ENCODE results near the gene CORIN.
"Not testable (repeated sequence)": the region's sequence is repeated elsewhere in the genome, so short reads cannot be mapped to it uniquely, and the experiment has no call there.

The CORIN gene

DNA sequence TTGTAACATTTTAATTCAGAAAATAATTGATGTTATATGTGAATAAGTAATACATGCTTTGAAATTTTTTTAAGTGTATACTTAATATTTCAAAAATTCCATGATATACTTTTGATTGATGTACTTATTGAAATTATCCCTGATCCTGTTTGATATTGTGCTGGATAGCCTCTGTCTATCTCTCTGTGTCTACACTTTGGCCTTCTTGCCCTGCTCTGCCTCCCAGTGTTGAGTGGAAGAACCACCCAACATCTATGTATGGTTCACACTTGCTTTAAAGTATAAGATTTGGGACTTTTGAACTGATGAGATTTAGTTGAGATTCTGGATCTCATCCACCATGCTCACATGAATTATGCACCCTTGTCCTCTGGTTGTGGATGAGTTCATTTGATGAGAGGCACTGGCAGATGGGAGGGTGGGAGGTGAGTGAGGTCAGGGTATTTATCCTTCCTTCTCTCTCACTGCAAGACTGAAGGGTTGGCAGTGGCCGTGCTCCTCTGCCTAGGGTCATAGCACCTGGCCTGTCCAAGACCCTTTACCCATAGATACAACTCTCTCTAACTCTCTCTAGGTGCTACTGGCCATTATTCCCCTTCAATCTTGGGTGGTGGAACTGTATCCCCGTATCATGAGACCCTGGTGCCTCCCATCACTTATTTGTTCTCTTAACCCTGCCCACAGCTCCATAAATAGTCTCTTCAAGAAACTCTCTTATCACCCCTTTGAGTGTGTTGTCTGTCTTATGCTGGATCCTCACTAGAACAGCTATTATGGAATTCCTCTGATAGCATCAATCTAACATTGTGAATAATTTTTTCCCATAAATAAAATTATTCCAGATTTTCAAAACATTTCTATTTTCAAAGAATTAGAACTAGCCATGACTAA lies 75.2 kb downstream of the CORIN start:
- DNase-seq = no peak

DNA sequence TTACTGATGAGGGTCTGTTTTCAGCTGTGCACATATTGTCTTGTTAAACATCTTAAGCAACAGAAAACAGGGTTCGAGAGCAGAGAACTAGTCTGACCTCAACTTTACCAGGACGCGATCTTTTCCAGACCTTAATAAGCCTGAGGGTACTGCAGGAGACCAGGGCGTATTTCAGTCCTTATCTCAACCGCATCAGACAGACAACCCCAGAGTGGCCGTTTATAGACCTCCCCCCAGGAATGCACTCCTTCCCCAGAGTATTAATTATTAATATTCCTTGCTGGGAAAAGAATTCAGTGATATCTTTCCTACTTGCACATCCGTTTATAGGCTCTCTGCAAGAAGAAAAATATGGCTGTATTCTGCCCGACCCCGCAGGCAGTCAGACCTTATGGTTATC lies 84.6 kb downstream of the CORIN start:
- not testable (repeated sequence) for DNase-seq

GRCh38 chr4:47752214-47752613 lies 85.7 kb downstream of the CORIN start:
- no peak for DNase-seq

GRCh38 chr4:47750788-47751187 lies 87.1 kb downstream of the CORIN start:
- no peak for DNase-seq

- no peak for DNase-seq
These were observed 88.0 kb downstream of the CORIN start for GRCh38 chr4:47749858-47750257.

GRCh38 chr4:47749060-47749459 lies 88.8 kb downstream of the CORIN start:
- DNase-seq = no peak

GRCh38 chr4:47747846-47748494 lies 89.9 kb downstream of the CORIN start:
- DNase-seq = no peak

GRCh38 chr4:47747211-47747610 lies 90.7 kb downstream of the CORIN start:
- DNase-seq = no peak

DNA sequence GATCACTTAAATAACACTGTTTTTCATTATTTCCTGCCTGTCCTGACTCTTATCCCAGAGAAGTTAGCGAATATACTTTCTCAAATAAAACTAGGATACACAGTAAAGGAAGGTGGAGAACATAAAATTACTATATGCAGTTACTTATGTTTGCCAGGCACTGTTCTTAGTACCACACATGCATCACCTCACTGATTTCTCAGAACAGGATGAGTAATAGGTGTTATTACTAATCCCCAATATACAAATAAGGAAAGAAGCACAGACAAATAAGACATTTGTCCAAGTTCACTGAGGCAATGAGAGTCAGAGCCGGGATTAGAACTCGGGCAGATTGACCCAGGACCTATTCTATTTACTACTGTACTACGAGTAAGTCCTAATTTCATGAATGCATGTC lies 91.7 kb downstream of the CORIN start:
- no peak for DNase-seq

DNA sequence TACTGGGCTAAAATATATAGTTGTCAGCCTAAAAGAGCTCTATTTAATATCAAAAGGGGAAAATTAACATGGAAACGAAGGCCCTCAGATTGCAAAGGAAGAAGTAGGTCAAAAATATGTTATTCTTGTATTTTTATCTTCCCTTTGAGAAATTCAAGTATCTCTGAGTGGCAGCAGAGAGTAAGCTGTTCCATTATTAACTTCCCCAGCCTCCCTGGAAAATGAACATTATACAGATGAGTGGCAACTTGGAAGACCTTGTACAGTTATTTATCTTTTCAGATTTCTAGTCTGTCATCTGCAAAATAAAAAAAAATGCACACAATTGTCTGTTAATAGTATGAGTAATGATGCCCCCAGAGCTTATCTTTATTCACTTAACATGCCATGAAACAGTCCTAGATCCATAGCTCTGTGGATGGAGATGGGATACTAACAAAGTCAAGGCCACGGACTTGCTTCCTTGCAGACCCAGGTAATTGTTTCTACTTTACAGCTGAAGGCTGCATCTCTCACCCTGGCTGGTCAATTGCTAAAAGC lies 93.0 kb downstream of the CORIN start:
- no peak for DNase-seq

DNA sequence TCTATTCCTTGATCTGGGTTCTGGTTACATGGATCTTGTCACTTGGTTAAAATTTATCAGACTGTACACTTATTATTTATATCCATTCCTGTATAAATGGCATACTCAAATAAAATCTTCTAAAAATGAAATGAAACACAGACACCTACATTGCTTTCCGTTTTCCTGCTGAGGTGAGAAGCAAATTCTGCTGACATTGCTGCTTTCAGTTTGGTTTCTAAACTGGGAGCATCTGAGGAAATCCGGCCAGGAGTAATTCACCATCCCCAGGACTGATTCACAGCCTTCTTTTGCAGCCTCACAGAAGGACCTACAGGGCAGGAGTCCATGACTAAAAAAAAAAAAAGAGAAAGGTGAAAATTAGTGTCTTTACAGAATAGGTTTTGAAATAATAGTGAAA lies 93.6 kb downstream of the CORIN start:
- DNase-seq = no peak

DNA sequence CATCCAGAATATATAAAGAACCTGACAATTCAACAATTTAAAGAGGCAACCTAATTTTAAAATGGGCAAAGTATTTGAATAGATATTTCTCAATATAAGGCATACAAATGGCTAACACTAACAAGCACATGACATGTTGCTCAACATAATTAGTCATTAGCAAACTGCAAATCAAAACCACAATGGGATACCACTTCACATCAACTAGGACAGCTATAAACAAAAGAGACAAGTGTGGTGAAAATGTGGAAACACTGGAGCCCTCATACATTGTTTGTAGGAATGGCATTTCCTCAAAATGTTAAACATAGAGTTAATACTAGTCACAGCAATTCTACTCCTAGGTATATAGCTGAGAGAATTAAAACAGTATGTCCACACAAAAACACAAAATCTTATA lies 96.7 kb downstream of the CORIN start:
- no peak for DNase-seq

DNA sequence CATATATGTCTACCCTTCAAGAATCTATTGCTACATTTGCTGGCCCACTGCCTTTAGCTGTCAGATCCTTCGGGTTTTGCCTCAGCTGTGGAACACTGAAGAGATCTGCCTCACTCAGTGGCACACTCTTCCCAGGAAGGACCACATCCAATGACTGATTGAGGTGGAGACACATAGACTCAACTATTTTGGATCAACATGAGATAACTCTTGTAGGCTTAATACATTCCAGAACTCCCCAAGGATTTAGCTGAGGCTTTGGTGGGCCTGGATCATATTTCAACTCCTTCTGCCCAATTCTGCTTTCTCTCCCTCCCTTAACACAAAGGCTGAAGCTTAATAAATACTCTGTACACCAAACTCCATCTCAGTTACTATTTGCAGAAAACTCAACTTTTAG lies 100.5 kb downstream of the CORIN start:
- DNase-seq = no peak

DNA sequence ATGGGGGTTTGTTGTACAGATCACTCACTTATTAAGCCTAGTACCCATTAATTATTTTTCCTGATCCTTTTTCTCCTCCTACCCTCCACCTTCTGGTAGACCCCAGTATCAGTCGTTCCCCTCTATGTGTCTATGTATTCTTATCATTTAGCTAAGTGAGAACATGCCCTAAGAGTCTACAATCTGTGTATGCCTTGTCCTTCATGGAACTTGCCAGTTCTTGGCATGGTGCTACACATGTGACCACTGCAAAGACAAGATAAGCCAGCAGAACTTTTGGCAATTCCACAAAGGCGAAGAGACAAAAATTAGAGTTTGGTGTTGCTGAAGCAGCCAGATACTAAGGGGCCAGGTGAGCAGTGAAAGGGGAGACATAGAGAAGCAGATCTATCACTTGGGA lies 101.3 kb downstream of the CORIN start:
- no peak for DNase-seq

DNA sequence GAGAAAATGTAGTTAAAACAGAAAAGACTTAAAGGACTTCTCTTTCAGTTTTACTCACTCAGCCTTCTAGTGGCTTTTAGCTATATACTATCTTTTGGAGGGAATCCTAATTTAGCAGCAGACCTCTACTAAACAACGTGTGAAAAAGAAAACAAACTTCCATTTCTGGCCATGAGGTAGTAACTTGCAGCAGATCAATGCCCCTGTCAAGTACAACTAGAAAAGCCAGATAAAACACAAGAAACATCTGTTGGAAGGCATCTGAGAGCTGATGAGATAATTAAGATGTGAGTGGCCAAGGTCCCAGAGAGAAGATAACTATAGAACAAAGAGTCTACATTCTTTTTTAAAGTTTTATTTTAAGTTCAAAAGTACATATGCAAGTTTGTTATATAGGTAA lies 101.7 kb downstream of the CORIN start:
- DNase-seq = no peak

DNA sequence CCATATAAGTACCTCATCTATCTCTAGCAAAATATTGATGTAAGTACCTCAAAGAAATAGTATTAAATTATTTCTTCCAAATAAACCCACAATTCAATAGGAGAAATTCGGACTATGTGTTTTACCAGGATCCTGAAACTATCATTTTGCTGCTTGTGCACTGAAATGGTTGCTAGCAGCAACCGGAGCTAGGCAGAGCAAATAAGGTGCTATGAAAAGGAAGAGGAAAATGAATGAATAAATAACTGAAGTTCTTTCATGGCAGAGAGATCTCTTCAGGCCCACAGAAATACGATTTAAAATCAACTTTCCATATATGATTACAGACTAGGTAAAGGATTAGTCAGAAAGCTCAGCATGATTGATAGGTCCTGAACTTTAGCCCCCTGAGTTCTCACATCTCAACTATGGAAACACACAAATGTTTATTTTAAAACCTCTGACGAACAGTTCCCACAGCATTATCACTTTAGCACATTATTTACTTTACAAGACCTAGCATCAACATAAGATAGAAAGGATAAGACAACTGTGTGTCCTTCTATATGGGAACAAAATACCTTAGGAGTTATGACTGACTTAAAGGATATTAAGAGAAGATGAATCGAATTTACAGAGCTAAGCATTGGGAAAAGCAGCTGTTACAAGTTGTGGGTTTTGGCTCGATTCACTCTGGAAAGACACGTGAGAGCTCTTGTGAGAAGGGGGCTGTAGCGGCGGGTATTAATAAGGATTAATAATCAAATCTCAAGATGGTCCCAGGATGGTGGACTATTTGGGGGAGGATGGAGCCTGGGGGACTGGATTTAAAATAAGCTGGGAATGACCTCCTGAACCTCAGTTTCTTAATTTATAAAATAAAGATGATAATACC lies 104.3 kb downstream of the CORIN start:
- no peak for DNase-seq

GRCh38 chr4:47731182-47731581 lies 106.7 kb downstream of the CORIN start:
- DNase-seq = no peak

- DNase-seq = no peak
These were observed 108.7 kb downstream of the CORIN start for GRCh38 chr4:47729131-47729680.

GRCh38 chr4:47721892-47722575 lies 115.8 kb downstream of the CORIN start:
- no peak for DNase-seq

DNA sequence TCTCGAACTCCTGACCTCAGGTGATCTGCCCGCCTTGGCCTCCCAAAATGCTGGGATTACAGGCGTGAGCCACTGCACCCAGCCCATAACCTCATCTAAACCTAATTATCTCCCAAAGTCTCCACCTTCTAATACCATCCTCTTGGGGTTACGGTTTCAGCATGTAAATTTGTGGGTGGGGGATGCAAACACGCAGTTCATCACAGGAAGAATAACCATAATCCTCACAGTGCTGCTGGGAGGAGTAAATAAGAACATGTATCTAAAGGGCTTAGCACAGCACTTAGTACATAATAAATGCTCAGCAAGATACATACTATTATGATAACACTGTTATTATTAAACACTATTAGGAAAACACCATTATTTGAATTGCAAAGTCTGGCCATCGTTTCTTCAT lies 116.4 kb downstream of the CORIN start:
- no peak for DNase-seq

GRCh38 chr4:47720787-47721186 lies 117.1 kb downstream of the CORIN start:
- no peak for DNase-seq

DNA sequence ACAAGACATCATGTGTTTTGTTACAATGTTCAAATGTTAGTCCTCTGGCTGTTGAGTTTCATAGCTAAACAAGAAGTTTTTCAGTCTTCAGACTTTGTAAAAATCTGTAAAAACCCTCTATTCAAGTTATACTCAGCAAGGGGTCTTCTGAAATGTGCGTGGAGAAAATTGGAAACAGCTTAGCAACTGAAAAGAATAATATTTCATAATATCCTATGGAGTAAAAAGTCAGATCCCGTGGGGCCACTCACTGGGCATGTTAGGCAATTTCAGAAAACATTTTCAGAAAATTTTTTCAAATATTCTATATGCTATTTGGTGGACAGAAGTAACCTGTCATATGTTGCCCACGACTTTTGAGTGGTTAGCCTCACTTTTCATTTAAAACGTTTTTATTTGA lies 118.3 kb downstream of the CORIN start:
- no peak for DNase-seq

Measured in stimulated activated CD4-positive, alpha-beta T cell treated with anti-CD3 and anti-CD28 coated beads, Interleukin-2, amount 100 ng/mL, for 24 hours (primary cell).